ENCODE results near the gene NCMAP.
"Not testable (repeated sequence)": the region's sequence is repeated elsewhere in the genome, so short reads cannot be mapped to it uniquely, and the experiment has no call there.

The NCMAP gene

GRCh38 chr1:24544239-24544638 lies 11.6 kb upstream of the NCMAP start:
- no peak for DNase-seq

- no peak for DNase-seq
Measured at GRCh38 chr1:24545662-24546061, 10.2 kb upstream of the NCMAP start.

- no peak for DNase-seq
Measured at GRCh38 chr1:24547195-24547594, 8.7 kb upstream of the NCMAP start.

- DNase-seq = no peak
Measured at GRCh38 chr1:24548070-24548469, 7.8 kb upstream of the NCMAP start.

- not testable (repeated sequence) for DNase-seq
Measured at GRCh38 chr1:24549210-24549609, 6.7 kb upstream of the NCMAP start.

- no peak for DNase-seq
Measured at GRCh38 chr1:24551290-24551959, 4.5 kb upstream of the NCMAP start.

GRCh38 chr1:24551960-24552571 lies 3.8 kb upstream of the NCMAP start:
- DNase-seq = no peak

- DNase-seq = no peak
Measured at GRCh38 chr1:24553931-24554330, 2.0 kb upstream of the NCMAP start.

- no peak for DNase-seq
Measured at GRCh38 chr1:24554714-24555113, 1.2 kb upstream of the NCMAP start.

- DNase-seq = no peak
Measured at GRCh38 chr1:24556414-24556795, 518 bp downstream of the NCMAP start.

- DNase-seq = no peak
Measured at GRCh38 chr1:24557220-24557619, 1.3 kb downstream of the NCMAP start.

GRCh38 chr1:24557711-24558131 lies 1.8 kb downstream of the NCMAP start:
- DNase-seq = no peak

- no peak for DNase-seq
Measured at GRCh38 chr1:24558455-24558854, 2.6 kb downstream of the NCMAP start.

- no peak for DNase-seq
Measured at GRCh38 chr1:24558902-24559791, 3.3 kb downstream of the NCMAP start.

GRCh38 chr1:24560361-24560760 lies 4.5 kb downstream of the NCMAP start:
- no peak for DNase-seq

- no peak for DNase-seq
Measured at GRCh38 chr1:24562625-24563024, 6.7 kb downstream of the NCMAP start.

- no peak for DNase-seq
Measured at GRCh38 chr1:24564695-24565094, 8.8 kb downstream of the NCMAP start.

- DNase-seq = no peak
Measured at GRCh38 chr1:24566236-24566867, 10.5 kb downstream of the NCMAP start.

- DNase-seq = no peak
Measured at GRCh38 chr1:24567792-24568388, 12.0 kb downstream of the NCMAP start.

- no peak for DNase-seq
Measured at GRCh38 chr1:24568475-24568874, 12.6 kb downstream of the NCMAP start.

GRCh38 chr1:24570265-24571125 lies 14.6 kb downstream of the NCMAP start:
- no peak for DNase-seq

- DNase-seq = no peak
Measured at GRCh38 chr1:24572301-24572700, 16.4 kb downstream of the NCMAP start.
